ENCODE measurements around the gene RASGRP2.

GRCh38 chr11:64742087-64742888 is 1.7 kb downstream of the RASGRP2 start:
- TF ChIP-seq CTCF (IDR thresholded peaks at IDR 0.05; ENCODE audit: low read depth, low read length) (no peak), EZH2phosphoT487 (IDR thresholded peaks at IDR 0.05; ENCODE audit: low read depth) (no peak)
